ENCODE results near the gene KCNV2.

DNA sequence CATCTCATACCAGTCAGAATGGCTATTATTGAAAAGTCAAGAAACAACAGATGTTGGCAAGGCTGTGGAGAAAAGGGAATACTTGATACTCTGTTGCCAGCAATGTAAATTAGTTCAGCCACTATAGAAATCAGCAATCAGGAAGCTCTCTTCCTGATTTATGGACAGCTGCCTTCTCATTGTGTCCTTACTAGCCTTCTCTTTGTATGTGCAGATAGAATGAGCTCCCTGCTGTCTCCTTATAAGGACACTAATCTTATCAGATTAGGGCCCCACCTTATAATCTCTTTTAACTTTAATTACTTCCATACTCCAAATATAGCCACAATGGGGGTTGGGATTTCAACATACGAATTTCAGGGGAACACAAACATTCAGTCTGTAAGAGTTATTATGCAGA, 38.0 kb downstream of the KCNV2 start:
- TF ChIP-seq, protein P1, sequence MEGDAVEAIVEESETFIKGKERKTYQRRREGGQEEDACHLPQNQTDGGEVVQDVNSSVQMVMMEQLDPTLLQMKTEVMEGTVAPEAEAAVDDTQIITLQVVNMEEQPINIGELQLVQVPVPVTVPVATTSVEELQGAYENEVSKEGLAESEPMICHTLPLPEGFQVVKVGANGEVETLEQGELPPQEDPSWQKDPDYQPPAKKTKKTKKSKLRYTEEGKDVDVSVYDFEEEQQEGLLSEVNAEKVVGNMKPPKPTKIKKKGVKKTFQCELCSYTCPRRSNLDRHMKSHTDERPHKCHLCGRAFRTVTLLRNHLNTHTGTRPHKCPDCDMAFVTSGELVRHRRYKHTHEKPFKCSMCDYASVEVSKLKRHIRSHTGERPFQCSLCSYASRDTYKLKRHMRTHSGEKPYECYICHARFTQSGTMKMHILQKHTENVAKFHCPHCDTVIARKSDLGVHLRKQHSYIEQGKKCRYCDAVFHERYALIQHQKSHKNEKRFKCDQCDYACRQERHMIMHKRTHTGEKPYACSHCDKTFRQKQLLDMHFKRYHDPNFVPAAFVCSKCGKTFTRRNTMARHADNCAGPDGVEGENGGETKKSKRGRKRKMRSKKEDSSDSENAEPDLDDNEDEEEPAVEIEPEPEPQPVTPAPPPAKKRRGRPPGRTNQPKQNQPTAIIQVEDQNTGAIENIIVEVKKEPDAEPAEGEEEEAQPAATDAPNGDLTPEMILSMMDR (IDR thresholded peaks at IDR 0.05) = no peak
- TF ChIP-seq POLR2A (IDR thresholded peaks at IDR 0.05) = no peak

Data from adrenal gland (tissue), 5 donors.